ENCODE measurements around the gene TPM4.
A peak's percentile ranks its signal among the peaks of the same experiment; 100 is the strongest.

TPM4 gene

DNA sequence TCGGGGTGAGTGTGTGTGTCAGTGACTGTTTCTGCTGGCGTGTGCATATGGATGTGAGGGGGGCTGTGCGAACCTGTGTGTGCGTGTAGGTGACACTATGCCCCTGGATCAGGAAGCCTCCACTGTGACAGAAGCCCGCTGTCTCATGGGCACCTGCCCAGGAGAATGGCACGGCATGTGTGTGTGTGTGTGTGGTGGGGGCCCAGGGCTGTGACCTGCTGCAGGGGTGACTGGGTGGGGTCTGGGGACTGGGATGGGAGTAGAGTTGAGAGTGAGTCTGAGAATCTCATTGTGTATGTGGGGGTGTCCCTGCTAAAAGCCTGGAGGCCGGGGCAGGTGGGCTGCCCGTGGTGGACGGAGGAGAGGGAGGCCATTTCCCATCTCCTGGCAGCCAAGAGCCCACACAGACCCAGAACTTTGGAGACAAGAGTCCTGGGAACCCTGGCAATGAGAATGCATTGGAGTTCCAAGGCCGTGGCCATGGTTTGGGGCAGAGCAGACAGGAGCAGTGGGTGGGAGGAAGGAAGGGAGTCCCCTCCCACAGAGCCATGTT lies 6.4 kb upstream of the TPM4 start:
- FAIRE-seq (peak; percentile 45), DNase-seq (ENCODE audit: insufficient read length, low spot score) (no peak)
- TF ChIP-seq POU2F2 (IDR thresholded peaks at IDR 0.05; ENCODE audit: low read depth, low read length) (no peak), PAX5 (IDR thresholded peaks at IDR 0.05; ENCODE audit: insufficient read depth, low read length, severe bottlenecking) (no peak), POLR2AphosphoS5 (IDR thresholded peaks at IDR 0.05; ENCODE audit: low read depth, low read length) (no peak), TAF1 (IDR thresholded peaks at IDR 0.05; ENCODE audit: low read depth, low read length) (no peak), POLR2A (IDR thresholded peaks at IDR 0.05; ENCODE audit: low read depth, low read length) (no peak), SPI1 (IDR thresholded peaks at IDR 0.05; ENCODE audit: low read depth, low read length) (no peak)

DNA sequence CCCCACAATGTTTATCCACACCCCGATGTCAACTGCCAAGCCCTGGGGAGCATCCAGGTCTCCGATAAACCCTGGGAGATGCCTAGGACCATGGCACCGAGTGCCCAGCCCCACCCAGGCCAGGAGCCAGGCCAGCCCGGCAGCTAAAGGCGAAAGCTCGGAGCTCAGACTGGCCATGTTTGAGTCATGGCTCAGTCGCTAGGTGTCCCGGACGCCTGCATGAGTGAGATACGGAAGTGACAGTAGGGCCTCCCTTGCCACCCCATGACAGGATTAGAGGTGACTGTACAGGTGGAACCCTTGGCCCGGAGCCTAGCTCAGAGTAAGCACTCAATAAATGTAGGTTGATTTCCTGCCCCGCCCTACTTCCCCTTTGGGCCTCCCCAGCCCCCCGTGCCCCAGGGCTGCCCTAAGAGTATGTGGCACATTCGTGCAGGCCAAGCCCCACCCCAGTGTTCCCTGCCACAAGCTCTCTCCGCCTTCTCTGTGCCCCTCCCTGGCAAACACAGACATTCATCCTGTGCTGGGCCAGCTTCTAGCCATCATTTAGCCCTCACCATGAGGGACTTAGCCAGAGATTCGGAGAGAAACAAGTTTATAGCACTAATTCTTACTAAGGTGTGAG lies 5.8 kb upstream of the TPM4 start:
- TF ChIP-seq POU2F2 (IDR thresholded peaks at IDR 0.05; ENCODE audit: low read depth, low read length) (peak; percentile 45; the same call in 1 of the 2 replicates), TAF1 (IDR thresholded peaks at IDR 0.05; ENCODE audit: low read depth, low read length) (0 out of 2 replicates have a peak, but pooled peaks have one; percentile 65), PAX5 (IDR thresholded peaks at IDR 0.05; ENCODE audit: insufficient read depth, low read length, severe bottlenecking) (no peak), POLR2AphosphoS5 (IDR thresholded peaks at IDR 0.05; ENCODE audit: low read depth, low read length) (peak; percentile 53; the same call in 1 of the 2 replicates), SPI1 (IDR thresholded peaks at IDR 0.05; ENCODE audit: low read depth, low read length) (peak; percentile 66), POLR2A (IDR thresholded peaks at IDR 0.05; ENCODE audit: low read depth, low read length) (peak; percentile 74)
- peak; percentile 26 for FAIRE-seq
- DNase-seq (ENCODE audit: insufficient read length, low spot score) = peak; percentile 73

GRCh38 chr19:16071072-16071691 lies 5.1 kb upstream of the TPM4 start:
- DNase-seq (ENCODE audit: insufficient read length, low spot score) (no peak), FAIRE-seq (no peak)
- no peak for TF ChIP-seq TAF1 (IDR thresholded peaks at IDR 0.05; ENCODE audit: low read depth, low read length)
- no peak for TF ChIP-seq POLR2A (IDR thresholded peaks at IDR 0.05; ENCODE audit: low read depth, low read length)
- TF ChIP-seq SPI1 (IDR thresholded peaks at IDR 0.05; ENCODE audit: low read depth, low read length) = no peak
- TF ChIP-seq PAX5 (IDR thresholded peaks at IDR 0.05; ENCODE audit: insufficient read depth, low read length, severe bottlenecking) = no peak
- no peak for TF ChIP-seq POU2F2 (IDR thresholded peaks at IDR 0.05; ENCODE audit: low read depth, low read length)
- no peak for TF ChIP-seq POLR2AphosphoS5 (IDR thresholded peaks at IDR 0.05; ENCODE audit: low read depth, low read length)

GRCh38 chr19:16073481-16073880 lies 2.8 kb upstream of the TPM4 start:
- FAIRE-seq (no peak), DNase-seq (ENCODE audit: insufficient read length, low spot score) (no peak)
- no peak for TF ChIP-seq TAF1 (IDR thresholded peaks at IDR 0.05; ENCODE audit: low read depth, low read length)
- no peak for TF ChIP-seq POU2F2 (IDR thresholded peaks at IDR 0.05; ENCODE audit: low read depth, low read length)
- no peak for TF ChIP-seq PAX5 (IDR thresholded peaks at IDR 0.05; ENCODE audit: insufficient read depth, low read length, severe bottlenecking)
- no peak for TF ChIP-seq POLR2AphosphoS5 (IDR thresholded peaks at IDR 0.05; ENCODE audit: low read depth, low read length)
- TF ChIP-seq POLR2A (IDR thresholded peaks at IDR 0.05; ENCODE audit: low read depth, low read length) = no peak
- TF ChIP-seq SPI1 (IDR thresholded peaks at IDR 0.05; ENCODE audit: low read depth, low read length) = no peak

GRCh38 chr19:16073988-16074387 lies 2.3 kb upstream of the TPM4 start:
- TF ChIP-seq SPI1 (IDR thresholded peaks at IDR 0.05; ENCODE audit: low read depth, low read length) (no peak), POLR2A (IDR thresholded peaks at IDR 0.05; ENCODE audit: low read depth, low read length) (no peak), POU2F2 (IDR thresholded peaks at IDR 0.05; ENCODE audit: low read depth, low read length) (no peak), TAF1 (IDR thresholded peaks at IDR 0.05; ENCODE audit: low read depth, low read length) (no peak), POLR2AphosphoS5 (IDR thresholded peaks at IDR 0.05; ENCODE audit: low read depth, low read length) (no peak), PAX5 (IDR thresholded peaks at IDR 0.05; ENCODE audit: insufficient read depth, low read length, severe bottlenecking) (no peak)
- DNase-seq (ENCODE audit: insufficient read length, low spot score) (no peak), FAIRE-seq (no peak)

DNA sequence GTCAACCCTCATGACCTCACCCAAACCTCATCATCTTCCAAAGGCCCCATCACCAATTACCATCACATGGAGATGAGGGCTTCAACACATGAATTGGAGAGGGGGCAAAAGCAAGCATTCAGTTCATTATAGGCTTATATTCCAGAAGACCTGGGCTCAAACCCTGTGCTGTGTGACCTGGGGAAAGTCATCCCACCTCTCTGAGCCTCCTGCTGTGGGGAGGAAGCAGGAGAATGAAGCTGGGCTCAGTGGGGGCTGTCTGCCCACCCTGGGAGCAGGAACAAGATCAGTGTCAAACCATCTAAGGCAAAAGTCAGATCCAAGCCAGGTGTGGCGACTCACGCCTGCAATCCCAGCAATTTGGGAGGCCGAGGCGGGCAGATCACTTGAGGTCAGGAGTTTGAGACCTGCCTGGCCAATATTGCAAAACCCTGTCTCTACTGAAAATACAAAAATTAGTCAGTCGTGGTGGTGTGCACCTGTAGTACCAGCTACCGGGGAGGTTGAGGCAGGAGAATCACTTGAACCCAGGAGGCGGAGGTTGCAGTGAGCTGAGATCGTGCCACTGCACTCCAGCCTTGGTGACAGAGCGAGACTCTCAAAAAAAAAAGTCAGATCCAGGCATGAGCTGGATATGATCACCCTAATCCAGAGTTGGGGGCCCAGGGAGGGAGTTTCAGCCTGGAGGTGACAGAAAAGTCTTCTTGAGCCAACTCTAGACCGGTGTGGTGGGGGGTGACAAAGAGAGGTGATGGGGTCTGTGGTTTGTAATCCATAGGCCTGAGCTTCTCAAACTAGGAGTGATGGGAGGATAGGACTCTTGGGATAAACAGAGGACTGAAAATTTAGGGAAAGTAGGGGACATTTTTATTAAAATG lies 1.6 kb upstream of the TPM4 start:
- no peak for TF ChIP-seq TAF1 (IDR thresholded peaks at IDR 0.05; ENCODE audit: low read depth, low read length)
- no peak for TF ChIP-seq POLR2A (IDR thresholded peaks at IDR 0.05; ENCODE audit: low read depth, low read length)
- no peak for TF ChIP-seq POLR2AphosphoS5 (IDR thresholded peaks at IDR 0.05; ENCODE audit: low read depth, low read length)
- no peak for TF ChIP-seq PAX5 (IDR thresholded peaks at IDR 0.05; ENCODE audit: insufficient read depth, low read length, severe bottlenecking)
- TF ChIP-seq POU2F2 (IDR thresholded peaks at IDR 0.05; ENCODE audit: low read depth, low read length) = no peak
- TF ChIP-seq SPI1 (IDR thresholded peaks at IDR 0.05; ENCODE audit: low read depth, low read length) = no peak
- DNase-seq (ENCODE audit: insufficient read length, low spot score) = no peak
- no peak for FAIRE-seq

GRCh38 chr19:16075430-16076153 lies 703 bp upstream of the TPM4 start:
- FAIRE-seq (no peak), DNase-seq (ENCODE audit: insufficient read length, low spot score) (no peak)
- TF ChIP-seq PAX5 (IDR thresholded peaks at IDR 0.05; ENCODE audit: insufficient read depth, low read length, severe bottlenecking) (no peak), POU2F2 (IDR thresholded peaks at IDR 0.05; ENCODE audit: low read depth, low read length) (0 out of 2 replicates have a peak, but pooled peaks have one; percentile 19), POLR2AphosphoS5 (IDR thresholded peaks at IDR 0.05; ENCODE audit: low read depth, low read length) (no peak; the same call in 1 of the 2 replicates), POLR2A (IDR thresholded peaks at IDR 0.05; ENCODE audit: low read depth, low read length) (no peak)

- no peak for DNase-seq (ENCODE audit: insufficient read length, low spot score)
- no peak for TF ChIP-seq SPI1 (IDR thresholded peaks at IDR 0.05; ENCODE audit: low read depth, low read length)
- 0 out of 2 replicates have a peak, but pooled peaks have one; percentile 8 for TF ChIP-seq POU2F2 (IDR thresholded peaks at IDR 0.05; ENCODE audit: low read depth, low read length)
- no peak for TF ChIP-seq PAX5 (IDR thresholded peaks at IDR 0.05; ENCODE audit: insufficient read depth, low read length, severe bottlenecking)
- peak; percentile 20; the same call in 1 of the 2 replicates for TF ChIP-seq POLR2A (IDR thresholded peaks at IDR 0.05; ENCODE audit: low read depth, low read length)
- TF ChIP-seq POLR2AphosphoS5 (IDR thresholded peaks at IDR 0.05; ENCODE audit: low read depth, low read length) = peak; percentile 25; the same call in 1 of the 2 replicates
Measured at GRCh38 chr19:16076958-16077611, 790 bp downstream of the TPM4 start.

More at GRCh38 chr19:16076958-16077611, 790 bp downstream of the TPM4 start:
- FAIRE-seq = no peak

Measured in GM12891 (cell line).